ENCODE measurements around the gene FOXE1.

The FOXE1 gene

DNA sequence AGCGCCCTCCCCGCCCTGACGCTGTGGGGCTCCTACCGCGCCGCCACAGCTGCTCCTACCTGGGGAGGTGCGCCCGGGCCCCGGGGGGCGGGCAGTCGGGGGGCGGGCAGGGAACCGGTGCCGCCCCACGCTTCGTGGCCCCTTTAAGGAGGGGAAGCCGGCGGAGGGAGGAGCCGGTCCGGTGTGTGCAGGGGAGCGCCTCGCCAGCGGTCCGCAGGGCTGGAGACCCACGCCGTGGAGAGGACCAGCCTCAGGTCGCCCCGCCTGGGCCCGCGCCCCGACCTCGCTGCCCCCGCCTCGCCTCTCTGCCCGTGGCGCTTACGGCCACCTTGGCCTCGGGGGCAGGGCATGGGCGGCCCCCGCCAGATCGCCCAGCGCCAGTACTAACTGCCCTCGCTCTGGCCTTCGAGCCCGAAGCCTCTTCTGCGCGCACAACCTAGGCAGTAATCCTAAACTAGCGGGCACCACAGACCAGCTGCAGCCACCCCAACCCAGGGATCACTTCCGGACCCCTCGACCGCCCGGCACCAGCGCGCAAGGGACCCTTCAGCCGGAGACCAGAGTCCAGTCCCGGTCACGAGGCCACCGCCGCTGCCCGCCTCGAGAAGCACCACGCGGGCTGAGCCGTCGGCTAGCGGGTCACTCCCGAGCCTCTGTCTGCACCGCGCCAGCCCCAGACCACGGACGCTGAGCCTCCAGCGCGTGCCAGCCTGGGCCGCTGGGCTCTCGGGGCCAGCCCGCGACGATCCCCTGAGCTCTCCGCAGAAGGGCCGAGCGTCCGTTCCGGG, at the start of gene FOXE1:
Gene FOXE1 (plus strand): TSS at position 171 of the 788 bp plus-strand sequence. CDS start 689 bp downstream, outside the sequence.
- DNase-seq = no peak

DNA sequence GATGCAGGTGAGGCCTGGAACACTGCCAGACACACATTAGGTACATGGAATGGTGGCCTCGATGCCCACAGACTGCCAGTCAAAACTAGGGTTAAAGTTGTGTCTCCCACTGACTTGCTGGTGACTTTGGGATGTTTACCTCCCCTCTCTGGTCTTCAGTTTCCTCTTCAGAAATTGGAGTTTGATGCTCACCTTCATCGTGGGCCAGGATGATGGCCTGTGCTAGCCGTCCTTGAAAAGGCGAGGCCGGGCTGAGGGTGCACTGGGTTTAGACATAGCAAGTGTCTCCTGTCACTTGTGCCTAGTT, 49.0 kb upstream of the FOXE1 start:
- DNase-seq = no peak

DNA sequence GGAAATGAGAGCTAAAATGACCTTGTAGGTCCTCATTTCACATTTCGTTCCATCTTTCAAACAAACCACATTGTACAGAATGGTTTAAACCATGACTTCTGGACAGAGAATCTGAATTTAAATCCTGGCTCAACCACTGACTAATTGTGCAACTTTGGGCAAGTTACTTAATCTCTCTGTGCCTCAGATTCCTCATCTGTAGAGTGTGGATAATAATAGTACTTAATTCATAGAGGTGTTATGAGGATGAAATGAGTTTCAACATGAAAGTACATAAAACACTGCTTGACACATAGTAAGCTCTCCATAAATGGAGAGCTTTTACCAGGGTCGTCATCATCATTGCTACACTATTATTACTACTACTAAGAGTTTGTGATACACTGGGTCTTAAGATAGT, 46.3 kb upstream of the FOXE1 start:
- DNase-seq = no peak

DNA sequence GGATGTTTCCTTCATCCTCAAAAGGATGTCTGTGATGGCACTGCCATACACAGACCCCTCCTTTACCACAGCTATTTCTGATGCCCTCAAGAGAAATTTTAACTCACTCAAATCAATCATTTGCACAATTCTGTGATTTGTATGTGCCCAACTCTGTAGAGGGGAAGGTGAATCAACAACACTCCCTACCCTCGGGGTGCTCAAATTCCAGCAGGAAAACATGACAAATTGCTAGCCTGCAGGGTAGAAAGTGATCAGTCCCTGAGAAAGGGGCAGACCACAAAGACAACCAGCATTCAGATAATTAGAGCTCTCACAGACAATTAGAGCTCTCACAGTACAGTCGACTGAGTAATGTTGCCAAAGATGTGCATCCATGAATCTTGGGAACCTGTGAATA, 45.3 kb upstream of the FOXE1 start:
- no peak for DNase-seq

DNA sequence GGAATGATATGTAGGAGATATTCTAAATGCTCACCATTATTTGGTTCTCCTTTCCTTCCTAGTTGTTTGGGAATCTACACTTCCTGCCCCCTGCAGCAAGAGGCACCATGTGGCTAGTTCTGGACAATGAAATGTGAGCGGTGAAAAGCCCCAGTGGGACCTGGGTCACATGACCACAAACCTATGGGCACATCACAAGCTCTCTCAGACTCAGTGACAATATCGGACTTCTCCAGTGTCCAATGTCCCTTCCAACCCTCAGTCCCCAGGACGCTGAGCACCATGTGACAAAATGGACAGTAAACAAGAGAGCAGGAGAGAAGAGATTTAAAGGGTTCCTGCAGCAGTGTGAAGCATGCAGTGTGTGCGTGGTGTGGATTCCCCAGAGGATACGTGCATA, 44.6 kb upstream of the FOXE1 start:
- no peak for DNase-seq

DNA sequence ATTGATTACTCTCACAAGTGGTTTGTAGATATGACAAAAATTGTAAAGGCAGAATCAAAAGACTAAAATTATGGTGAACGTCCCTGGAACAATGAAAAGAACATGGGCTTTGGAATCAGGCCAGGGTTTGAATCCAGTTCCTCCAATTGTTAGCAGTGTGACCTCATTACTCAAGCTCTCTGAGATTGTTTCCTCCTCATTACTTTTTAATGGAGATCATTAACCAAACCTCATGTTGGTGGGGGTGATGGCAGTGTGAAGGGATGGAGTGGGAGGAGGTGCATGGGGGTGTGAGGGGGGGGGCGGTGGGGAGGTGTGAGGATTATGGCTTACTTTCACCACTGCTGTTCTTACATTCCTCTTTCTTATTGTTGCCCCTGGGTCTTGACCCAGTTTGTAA, 44.1 kb upstream of the FOXE1 start:
- DNase-seq = no peak

DNA sequence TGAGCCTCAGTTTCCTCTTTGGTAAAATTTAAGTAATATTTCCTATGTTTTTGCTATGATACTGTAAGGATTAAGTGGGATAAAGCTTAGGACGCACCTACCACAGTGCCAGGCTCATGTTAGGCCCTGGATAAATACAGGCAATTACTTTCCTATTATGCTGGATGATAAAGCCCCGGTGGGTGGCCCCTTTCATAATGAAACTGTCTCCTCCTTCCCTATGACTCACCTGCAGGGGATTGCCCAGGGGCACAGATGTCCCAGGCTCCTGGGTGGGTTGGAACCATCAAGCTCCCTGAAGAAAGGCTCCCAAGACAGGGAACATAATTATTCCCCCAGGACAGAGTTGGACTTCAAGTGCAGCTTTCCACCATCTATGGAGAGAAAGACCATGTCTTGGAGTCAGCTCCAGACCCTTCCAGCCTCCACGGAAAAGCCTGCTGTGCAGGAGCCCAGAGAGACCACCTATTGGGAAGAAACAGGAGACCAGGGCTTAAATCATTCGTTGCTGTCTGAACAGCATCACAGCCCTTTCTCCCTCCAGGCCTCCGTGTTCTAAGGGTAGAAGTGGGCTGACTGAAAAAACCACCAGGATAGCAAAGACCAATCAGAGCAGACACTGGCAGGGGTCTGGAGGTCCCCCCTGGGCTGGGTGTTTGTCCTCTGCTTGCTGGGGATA, 43.2 kb upstream of the FOXE1 start:
- DNase-seq = no peak

DNA sequence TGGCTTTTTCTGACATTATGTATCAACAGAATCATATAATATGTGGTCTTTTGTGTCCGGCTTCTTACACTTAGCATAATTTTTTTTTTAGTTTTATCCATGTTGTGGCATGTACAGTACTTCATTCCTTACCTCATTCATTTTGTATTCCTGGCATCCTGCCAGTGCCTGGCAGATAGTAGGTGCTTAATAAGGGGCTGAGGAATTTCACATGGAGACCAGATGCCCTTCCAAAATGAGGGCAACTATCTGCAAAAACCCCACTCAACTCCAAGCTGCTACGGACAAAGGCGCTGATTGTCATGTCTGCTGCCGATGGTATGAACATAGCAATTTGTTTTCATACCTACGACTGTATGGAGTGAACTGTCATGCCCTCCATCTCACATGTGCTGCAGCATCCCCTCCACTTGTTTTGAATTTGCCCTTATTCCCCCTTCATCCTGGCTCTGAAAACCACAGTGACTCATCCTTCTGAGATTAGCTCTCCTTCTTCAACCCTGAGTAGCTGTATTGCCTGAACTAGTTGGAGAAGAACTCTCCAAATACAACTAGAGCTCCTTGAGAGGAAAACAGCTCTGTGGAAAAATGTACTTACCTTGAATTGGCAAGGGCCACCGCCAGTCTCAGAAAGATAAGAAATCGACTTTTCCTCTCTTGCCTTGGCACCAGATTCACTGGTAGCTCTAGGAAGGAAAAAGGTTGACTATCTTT, 41.3 kb upstream of the FOXE1 start:
- no peak for DNase-seq

DNA sequence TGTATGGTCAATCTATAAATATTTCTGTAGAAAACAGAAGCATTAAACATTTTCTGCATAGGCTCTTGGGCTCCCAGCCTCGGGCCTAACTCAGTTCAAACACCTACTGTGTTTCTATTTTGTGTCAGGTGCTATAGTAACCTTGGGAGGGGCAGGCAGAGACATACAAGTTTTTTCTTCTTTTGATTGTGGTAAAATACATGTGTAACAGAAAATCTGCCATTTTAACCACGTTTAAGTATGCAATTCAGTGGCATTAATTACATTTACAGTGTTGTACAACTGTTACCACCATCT, 40.8 kb upstream of the FOXE1 start:
- DNase-seq = no peak

DNA sequence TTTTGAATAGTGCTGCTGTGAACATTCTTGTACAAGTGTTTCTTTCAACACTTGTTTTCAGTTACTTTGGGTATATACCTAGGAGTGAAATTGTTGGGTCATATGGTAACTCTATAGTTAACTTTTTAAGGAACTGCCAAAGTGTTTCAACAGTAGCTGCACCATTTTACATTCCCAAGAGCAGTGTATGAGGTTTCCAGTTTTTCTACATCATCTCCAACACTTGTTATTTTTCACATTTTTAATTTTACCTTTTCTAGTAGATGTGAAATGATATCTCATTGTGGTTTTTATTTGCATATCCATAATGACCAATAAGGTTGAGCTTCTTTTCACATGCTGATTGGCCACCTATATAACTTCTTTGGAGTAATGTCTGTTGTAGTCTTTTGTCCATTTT, 40.0 kb upstream of the FOXE1 start:
- DNase-seq = no peak

DNA sequence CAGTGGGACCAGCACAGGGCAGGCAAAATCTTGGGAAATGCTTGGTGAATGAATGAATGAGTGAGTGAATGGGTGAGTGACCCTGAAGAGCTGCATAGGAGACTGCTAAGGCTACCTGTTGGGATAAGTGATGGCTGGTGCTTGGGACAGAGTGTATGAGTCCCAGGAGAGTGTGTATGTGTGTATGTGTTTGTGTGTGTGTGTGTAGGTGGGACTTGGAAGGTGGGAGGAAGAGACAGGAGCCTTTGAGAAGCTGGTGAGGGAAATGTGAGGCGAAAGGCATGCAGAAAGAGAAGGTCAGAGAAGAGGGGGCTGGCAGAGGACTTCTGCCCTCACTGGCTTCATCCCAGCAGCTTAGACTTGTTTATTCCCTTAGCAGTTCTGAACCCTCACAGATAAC, 33.3 kb upstream of the FOXE1 start:
- DNase-seq = no peak

DNA sequence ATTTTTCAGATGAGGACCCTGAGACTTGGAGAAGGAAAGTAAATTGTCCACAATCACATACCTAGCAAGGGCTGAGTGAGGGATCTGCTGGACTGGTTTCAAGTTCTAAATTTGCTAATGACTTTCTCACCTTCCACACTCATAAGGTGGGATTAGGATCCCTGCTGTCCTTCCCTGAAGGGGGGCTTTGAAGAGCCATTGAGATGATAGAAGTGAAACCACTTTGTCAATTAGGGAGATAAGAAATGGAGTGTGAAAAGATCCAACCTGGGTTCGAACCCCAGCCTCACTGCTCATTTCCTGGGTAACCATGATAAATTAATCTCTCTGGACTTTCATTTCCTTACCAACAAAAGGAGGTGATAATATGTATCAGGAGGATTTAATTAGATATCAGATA, 32.7 kb upstream of the FOXE1 start:
- DNase-seq = no peak

DNA sequence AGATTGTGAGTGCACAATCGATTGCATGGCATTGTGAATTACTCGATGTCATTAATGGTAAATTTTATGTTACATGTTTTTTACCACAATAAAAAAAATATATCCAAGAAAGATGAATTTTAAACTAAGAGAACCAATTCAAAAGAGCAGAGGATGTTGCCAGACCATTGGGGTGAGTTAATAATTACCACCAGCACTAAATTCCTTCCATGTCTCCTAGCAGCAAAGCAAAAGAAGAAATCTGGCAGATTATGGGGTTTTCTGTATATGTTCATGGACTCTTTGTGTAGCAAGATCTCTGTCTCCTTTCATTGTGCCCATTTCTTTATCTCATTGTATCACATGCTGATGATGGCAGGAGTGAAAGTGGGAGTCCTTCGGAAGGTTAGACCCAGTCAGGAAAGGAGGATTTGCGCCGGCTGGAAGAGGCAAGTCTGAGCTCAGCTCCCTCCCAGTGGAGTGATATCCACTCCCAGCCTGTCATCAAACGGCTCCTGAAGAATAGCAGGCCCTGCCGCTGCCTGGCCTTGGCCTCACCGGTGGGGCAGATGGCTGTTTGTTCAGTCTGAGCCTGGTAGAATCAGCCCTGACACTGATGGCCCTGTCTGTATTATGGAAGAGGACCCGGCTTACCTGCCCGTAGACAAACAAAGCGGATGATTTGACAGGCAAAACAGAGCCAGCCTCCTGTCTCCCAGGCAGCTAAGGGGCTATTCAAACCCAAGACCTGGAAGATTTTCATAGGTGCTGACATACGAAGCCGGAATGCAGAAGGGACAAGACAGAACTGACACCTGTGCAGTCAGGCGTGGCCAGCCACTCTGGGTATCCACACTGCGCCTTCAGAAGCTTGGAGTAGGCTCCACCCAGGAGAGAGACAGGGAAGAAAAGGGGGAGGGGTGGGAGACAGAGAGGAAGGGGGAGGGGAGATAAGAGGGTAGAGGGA, 21.9 kb upstream of the FOXE1 start:
- no peak for DNase-seq

DNA sequence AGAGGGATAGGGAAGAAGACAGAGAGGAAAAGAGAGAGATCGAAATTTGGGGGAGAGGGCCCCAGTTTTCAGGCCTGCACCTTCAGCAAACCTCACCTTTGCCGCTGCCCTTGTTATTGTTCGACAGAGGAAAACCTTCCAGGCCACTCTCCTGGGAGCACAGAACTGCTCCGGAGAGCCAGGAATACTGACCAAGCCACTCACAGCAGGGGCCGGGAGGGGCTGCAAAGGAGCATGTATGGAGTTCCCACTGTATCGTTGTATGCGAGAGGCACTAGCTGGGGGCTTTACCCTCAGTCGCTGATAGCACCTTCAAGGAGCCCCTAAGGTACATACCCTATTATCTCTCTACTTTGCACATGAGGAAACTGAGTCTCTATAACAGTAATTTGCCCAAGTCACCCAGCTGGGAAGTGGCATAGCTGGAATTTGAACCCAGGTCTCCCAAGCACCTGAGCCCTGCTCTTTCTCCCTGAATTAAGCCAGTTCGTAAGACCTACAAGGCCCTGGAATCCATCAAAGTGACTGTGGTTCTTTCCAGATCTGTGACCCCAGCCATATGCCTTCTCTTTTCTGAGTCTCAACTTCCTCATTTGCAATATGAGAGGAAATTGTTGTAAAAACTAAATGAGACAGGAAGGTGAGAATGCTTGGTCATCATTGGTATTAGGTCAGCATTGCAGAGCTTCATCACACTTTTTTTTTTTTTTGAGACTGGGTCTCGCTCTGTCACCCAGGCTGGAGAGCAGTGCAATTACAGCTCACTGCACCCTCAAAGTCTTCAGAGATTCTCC, 21.0 kb upstream of the FOXE1 start:
- peak; percentile 68 for DNase-seq

DNA sequence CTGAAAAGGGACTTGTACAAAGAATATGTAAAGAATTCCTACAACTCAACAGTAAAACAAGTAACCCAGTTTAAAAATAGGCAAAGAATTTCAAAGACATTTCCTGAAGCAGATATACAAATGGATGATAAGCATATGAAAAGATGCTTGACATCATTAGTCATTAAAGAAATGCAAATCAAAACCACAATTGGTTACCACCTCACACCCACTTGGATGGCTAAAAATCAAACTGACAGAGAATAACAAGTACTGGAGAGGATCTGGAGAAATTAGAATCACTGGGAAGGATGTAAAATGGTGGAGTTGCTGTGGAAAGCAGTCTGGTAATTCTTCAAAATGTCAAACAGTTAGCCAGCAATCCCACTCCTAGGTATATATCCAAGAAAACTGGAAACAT, 12.5 kb upstream of the FOXE1 start:
- no peak for DNase-seq

DNA sequence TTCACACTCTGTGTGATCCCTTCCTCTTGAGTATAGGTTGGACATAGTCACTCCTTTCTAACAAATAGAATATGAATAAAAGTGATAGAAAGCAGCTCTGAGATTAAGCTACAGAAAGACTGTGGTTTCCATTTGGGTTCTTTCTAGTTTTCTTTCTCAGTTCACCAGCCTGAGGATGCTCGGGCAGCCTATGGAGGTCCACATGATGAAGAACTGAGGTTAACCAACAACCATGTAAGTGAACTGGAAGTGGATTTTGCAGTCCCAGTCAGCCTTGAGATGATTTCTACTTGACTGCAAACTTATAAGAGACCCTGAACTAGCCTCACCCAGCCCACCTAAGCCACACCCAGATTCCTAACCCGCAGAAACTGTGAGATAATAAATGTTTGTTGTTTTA, 10.1 kb upstream of the FOXE1 start:
- no peak for DNase-seq

DNA sequence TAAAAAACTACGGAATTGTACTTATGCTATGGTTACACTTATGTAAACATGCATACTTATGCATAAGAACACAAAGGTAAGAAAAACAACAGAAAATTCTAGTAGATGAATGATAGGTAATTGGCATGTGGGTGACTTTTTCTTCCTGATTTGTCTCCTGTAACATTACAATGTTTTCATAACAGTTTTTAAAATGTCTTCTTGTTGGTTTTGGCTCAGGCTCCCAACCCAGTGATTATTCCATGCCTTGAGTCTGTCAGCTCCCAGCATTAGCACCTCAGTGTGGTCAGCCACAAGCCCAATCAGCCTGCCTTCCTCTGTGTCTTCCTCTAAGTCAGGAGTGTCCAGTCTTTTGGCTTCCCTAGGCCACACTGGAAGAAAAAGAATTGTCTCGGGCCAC, 7.9 kb upstream of the FOXE1 start:
- DNase-seq = no peak

DNA sequence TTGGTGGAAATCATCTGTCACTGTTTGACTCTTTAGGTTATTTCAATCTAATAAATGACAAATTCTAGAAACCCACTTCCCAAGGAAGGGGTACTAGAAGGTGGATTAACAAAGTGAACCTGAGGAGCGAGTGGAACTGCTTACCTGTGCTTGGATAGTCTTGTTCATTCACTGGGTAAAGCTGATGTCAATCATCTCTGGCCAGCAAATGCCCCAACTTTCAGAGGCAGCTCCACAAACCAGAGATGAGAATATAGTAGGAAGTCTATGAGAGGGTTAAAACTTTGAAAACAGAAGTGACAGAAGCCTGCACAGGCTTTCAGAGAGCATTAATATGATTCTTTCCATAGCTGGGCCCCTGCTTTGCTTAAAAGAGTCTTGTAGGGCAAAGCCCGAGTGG, 7.3 kb upstream of the FOXE1 start:
- no peak for DNase-seq

DNA sequence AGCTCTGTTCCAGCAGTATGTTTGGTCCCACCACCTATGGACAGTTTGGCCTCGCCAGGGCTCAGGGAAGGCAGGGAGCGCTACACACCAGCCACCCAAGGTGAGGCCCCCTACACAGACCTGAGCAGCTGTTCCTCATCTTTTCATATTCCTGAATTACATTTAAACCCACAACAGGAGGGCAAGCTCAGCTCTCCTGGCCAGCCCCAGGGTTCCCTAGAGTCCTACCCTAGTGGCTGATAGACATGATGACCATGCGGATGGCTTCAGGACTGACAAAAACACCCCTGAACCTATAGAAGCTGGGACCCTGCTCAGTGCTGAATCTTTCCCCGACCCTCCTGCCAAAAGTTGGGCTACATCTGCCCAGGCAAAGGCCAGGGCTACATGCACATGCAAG, 6.7 kb upstream of the FOXE1 start:
- DNase-seq = no peak

DNA sequence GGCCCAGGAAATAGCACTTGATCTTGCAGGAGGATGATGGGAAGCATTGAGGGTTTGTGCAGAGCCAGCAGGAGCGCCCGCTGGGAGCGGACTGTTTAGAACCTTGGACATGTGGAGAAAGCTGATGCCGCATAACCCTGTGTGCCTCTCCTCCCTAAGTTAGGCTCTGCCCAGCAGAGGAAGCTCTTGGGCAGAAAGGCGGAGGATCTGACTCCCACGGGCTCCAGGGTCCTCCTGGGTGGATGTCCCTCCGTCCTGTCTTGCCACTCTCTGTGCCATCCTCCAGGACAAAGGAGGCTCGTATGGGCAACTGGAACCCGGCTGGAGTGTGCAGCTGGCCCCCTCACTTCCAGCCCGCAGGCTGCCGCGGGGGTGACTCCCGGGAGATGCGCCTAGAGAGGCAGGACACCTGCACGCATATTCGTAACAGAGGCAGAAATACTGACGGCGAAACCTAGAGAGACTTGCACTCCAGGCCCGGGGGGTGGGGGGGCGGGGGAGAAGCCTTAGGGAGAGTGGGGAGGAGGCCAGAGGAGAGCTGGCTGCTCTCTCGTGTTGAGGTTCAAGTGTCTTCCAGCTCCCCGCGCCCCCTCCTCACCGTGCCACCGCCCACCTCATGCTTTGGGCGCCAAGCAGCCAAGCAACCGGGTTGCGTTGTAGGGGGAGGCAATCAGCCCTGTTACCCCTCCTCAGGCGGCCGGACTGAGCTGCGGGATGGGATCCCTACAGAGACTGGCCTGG, 5.4 kb upstream of the FOXE1 start:
- no peak for DNase-seq

DNA sequence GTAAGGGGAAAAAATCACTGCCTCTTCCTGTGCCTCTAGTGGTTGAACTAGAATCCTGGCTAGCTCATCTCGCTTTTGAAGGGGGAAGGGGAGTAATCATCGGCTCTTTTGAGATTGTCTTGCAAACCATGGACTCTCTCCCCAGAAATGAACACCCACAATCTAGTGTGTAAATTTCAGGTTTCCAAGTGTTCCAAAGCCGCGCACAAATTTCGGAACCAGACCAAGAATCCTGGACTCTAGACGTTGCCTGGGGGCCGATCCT, 4.9 kb upstream of the FOXE1 start:
- DNase-seq = no peak

Data from hematopoietic multipotent progenitor cell treated with erythropoietin and hydrocortisone succinate and interleukin-3 and kit ligand, for 6 days (in vitro differentiated cells).